Tongue (tissue), 2 donors: ENCODE measurements around the gene NPC1. TPM values are rescaled to one million over a fixed set of nuclear protein-coding genes. Genes with fewer than 3 reads are reported as not detected.
"Not testable (repeated sequence)": the region's sequence is repeated elsewhere in the genome, so short reads cannot be mapped to it uniquely, and the experiment has no call there.

Experiments
- DNase-seq: peaks from one replicate; pipeline ENCODE4 v3.0.0-alpha.2; 2015
- total RNA-seq: library from RNA; depleted of rRNA; stranded (reverse); fragments of >200 nt; gene quantifications from one replicate; pipeline ENCODE4 v1.2.3, GENCODE V29; 2014

NPC1 gene
- total RNA-seq, 1 donor from 2014 or later = 30.4 TPM

DNA sequence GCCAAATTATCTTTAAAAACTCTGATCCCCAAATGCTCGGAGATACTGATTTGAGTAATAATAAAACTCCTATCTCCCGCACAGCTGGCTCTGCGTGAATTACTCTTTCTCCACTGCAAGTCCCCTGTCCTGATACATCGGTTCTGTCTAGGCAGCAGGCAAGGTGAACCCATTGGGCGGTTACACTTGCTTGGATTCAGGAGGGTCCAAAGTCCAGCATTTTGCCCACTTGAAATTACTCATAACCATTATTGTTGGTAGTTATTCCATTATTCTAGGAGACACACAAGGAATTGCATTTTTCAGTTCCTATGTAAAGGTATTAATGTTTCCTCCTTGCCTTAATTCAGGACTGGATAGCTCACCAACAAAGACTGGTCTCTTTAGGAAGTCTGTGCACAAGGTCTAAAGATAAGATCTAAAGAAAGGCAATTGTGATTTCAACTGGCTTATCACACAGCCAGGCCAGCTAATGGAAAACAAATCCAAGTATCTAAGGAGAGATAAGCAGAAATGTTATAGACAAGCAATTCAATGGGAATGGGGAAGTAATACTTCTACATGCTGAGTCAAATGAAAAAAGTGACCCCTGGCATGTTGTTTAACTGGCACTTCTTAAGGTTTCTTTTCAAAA, 23.2 kb upstream of the NPC1 start:
- no peak for DNase-seq

DNA sequence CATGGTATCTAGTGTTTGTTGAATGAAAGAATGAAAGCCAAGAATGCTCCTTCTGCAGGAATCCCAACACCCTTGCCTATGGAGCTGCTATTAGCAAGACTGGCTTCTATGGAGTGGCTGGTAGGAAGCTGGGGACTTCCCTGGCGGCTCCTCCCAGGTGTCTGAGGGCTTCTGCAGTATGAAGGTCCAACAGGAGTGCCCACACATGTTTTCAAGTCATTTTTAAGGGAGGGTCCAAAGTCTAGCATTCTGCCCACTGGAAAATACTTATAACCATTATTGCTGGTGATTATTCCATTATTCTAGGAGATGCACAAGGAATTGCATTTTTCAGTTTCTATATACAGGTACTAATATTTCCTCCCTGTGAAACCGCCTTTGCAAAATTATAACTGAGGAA, 21.9 kb upstream of the NPC1 start:
- no peak for DNase-seq

DNA sequence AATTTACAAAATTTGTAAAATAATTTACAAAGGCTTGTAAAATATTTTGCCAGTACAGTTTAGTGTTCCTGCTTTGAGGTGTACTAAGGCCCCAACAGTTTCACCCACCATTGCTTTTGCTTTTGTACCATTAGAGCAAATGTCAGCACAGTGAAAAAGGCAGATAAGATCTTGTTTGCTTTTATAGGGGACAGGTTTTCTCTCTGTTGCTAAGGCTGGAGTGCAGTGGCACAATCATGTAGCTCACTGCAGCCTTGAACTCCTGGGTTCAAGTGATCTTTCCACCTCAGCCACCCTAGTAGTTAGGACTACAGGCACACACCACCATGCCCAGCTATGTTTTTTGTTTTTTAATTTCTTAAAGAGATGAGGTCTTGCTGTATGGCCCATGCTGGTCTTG, 19.6 kb upstream of the NPC1 start:
- no peak for DNase-seq

DNA sequence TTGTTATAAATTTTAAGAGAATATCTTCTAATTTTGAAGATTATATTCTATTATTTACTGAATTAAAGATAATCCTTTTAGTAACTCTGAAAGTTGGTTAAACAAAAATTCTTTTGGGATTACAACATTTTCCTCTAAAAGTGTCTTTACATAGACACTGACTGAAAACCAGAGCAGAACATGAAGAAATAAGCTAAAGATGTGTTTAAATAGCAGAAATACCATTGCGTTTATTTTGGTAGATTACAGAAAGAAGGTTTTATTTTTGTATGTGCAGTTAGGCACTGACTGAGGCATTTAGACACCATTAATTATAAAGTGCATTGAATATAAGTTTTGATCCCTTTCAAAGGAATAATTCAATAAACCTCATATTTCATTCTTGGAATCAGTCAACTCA, 13.5 kb upstream of the NPC1 start:
- no peak for DNase-seq

DNA sequence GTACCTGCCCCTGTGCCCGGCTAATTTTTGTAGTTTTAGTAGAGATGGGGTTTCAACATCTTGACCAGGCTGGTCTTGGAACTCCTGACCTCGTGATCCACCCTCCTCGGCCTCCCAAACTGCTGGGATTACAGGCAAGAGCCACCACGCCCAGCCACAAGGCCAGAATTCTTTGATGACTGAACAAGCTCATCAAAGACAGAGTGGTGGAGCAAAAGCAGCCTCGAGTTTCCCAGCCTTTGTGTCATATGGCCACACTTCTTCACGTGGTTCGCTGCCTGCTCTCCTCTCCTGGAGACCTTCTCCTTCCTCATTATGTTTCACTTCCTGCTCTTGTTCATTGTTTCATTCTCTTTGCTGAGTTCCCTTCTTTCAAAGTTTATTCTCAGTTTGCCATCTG, 9.9 kb upstream of the NPC1 start:
- no peak for DNase-seq

DNA sequence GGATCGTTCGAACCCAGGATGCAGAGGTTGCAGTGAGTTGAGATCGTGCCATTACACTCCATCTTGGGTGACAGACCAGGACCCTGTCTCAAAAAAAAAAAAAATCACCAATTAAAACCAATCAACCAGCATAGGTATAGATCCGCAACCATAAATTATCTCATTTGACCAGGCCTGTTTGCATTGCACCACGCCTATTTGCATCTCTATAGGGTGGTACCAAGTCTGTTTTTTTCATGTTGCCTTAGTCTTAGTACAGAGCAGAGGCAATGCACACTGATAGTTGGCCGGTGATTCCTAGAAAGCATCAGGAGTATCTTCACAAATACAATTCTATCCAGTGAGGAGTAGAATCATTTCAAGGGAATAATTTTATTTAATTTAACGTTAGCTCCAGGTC, 9.3 kb upstream of the NPC1 start:
- DNase-seq = no peak

DNA sequence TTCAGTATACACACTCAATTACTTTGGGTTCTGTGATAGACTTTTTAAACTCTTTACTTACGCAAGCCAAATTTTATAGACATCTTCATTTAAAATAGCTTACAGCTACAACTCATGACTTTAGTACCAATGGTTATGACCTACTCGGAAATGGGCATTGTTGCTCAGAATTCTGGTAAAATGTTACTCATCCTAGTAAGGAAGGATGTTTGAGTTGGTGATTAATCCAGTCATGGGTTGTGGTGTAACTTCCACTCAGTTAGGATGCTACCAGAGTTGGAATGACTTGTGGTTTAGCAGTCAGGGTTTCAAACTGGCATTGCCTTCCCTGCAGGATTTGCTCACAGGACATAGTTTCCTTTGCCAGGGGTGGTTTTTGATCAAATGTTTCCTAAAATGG, 7.4 kb upstream of the NPC1 start:
- no peak for DNase-seq

DNA sequence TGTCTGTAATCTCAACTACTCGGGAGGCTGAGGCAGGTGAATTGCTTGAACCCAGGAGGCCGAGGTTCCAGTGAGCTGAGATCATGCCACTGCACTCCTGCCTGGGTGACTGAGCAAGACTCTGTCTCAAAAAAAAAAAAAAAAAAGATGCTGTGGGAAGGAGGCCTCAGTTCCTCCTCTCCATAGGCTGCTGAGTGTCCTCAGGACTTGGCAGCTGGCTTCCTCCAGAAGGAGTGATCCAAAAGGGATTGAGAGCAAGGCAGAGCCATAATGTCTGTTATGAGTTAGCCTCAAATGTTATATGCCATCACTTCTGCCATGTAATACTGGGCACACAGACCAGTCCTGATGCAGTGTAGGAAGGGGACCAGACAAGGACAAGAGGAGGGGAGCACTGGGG, 6.6 kb upstream of the NPC1 start:
- no peak for DNase-seq

DNA sequence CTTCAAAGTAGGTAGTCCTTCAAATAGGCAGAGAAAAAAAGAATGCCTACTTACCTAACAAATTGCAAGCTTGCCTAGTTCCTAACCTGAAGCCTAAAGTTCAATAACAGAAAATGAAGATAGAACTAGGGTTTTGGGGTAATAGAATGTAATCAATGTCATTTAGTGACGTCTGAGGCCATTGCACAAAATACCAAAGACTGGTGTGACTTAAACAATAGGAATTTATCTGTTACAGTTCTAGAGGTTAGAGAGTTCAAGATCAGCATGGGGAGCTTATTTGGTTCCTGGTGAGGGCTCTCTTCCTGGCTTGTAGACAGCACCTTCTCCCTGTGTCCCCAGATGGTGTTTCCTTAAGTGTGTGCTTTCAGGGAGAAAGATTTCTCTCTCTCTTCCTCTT, 4.7 kb upstream of the NPC1 start:
- DNase-seq = no peak

DNA sequence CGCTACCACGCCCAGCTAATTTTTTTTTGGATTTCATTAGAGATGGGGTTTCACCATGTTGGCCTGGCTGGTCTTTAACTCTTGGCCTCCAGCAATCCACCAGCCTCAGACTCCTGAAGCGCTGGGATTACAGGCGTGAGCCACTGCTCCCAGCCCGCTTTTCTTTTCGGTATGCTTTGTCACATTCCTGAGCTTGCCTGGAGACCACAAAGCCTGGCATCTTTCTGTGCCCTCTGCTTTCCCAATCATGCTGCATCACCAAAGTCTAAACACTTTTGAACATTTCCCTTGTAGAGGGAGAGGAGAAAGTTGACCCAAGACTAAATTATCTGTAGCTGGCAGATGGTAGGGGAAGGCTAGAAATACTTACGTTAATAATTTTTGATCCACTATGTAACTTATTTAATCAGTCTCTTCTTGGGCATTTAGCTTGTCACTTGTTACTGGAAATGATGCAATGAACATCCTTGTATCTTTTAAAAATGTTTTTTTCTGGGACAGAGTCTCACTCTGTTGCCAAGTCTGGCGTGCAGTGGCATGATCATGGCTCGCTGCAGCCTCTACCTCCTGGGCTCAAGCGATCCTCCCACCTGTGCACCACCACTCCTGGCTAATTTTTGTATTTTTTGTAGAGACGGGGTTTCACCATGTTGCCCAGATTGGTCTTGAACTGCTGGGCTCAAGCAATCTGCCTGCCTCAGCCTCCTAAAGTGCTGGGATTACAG, 2.7 kb upstream of the NPC1 start:
- no peak for DNase-seq

DNA sequence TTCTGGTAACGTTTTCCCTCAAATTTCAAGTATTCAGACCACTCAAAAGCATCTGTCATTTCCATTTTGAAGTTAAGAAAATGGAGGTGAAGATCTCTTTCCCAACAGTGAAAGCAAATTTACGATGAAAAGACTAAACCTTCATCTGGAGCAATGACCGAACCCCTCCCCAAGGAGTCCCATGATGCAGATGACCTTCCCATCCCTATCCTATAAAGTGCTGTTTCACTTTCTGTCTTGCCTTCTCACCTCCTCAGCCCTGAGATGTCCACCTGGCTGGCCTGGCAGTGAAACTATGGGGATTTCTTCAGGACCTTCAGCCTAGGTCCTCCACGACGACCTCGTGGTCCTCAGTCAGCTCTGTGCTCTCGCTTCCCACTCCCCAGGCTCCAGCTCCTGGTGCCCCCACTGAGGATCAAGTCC, 925 bp upstream of the NPC1 start:
- DNase-seq = no peak

DNA sequence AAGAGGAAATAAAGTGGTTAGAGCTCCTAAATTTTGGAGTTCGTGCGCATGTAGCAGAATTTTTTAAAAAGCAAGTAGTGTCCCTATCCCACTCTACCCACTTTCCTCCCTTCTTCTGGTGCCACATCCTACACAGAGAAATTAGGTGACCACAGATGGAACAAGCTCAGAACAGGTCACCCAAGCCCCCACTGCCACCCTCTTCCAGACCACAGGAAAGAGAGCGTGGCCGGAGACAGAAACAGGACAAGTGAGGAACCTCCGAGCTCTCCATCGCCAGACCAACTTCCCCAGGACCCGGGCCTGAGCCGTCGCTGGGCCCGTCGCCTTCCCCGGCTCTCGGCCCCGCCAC, 433 bp downstream of the NPC1 start:
- DNase-seq = no peak

DNA sequence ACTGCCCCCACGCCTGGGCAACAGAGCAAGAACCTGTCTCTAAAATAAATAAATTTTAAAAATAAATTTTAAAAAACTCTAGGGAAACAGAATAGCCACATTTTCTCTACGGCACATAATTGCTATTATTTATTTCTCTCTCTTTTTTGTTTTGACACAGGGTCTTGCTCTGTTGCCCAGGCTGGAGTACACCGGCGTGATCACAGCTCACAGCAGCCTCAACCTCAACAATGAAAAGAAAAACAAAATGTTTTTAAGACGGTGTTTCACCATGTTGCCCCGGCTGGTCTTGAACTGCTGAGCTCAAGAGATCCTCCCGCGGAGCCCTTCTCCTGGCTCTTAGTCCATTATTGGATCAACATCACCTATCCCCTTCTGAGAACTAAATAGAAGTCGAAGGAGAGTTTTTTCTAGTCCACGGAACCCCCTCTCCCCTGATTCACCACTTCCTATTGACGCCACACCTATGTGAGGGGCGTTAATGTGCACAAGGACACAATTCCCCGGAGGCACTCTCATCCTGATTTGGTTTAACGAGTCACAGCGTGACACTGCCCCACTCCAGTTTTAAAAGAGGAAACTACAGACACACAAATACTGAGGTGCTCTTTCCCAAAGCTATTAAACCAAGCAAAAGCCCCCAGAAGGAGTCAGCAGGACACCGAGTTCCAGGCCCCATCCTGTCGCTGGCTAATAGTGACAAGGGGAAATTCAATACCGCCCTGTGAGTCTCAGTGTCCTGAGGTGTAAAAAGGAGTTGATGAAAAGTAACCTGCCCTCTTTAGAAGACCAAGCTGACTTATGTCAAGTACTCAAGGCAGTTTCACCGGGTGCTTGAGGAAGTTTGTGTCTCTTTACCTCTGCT, 1.1 kb downstream of the NPC1 start:
- DNase-seq = peak; percentile 35

DNA sequence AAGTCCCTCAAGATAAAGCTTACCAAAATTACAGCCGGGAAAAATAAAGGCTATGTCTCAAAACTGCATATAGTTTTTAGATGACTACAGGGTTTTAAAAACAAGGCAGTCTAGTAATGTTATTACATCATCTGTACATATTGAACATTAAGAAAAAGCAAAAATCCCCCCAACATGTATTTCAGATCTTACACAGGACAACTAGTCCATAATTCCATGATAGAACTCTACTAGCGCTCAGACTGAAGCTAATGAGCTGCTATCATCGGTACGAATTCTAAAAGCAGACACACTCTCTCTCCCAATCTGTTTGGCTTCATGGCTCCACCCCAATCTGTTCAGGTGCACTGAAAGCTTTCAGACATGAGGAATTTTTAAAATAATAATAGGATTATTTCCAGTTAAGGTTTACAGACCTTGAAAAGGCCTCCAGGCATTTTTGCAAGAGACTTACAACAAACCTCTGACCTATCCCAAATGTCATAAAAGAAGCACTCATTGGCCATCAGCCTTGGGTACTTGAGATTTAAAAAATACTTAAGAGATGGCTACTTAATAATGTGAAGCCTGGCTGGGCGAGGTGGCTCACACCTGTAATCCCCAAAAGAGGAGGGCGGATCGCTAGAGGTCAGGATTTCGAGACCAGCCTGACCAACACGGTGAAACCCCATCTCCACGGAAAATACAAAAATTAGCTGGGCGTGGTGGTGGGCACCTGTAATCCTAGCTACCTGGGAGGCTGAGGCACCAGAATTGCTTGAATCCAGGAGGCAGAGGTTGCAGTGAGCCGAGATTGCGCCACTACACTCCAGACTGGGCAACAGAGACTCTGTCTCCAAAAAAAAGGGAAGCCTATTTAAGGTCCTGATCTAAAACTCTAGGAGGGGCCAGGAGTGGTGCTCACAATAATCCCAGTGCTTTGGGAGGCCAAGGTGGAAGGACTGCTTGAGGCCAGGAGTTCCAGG, 2.0 kb downstream of the NPC1 start:
- DNase-seq = no peak

DNA sequence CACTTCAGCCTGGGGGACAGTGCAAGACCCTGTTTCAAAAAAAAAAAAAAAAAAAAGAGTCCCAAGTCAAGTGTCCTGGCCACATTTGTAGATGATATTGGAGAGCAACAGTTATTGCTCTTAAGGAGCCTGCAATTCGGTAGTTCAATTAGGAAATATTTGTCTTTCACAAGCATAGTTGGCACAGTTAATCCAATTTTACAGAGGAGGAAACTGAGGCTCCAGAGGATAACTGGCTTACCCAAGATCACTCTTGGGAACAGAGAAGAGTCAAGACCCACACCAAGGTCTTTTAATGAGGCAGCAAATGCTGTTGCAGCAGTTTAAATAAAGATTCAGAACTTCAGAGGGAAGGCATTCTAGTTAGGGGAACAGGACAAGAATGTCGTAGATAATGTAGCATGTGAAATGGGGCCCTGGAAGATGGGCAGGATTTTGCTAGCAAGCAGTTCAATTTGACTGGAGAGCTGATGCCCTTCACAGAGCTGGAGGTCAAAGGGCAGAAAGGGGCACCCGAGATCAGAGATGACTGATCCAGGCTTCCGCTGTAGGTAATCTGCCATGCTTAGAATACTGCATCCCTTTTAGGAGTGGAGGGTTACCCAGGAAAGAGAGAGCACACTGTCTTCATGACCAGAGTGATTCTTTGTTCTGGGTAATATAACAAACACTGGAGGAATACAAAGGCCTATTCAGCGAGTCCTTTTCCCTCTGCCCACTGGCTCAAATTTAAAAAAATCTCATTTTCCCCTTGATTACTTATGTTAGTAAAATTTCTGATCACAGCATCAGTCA, 3.0 kb downstream of the NPC1 start:
- DNase-seq = no peak

DNA sequence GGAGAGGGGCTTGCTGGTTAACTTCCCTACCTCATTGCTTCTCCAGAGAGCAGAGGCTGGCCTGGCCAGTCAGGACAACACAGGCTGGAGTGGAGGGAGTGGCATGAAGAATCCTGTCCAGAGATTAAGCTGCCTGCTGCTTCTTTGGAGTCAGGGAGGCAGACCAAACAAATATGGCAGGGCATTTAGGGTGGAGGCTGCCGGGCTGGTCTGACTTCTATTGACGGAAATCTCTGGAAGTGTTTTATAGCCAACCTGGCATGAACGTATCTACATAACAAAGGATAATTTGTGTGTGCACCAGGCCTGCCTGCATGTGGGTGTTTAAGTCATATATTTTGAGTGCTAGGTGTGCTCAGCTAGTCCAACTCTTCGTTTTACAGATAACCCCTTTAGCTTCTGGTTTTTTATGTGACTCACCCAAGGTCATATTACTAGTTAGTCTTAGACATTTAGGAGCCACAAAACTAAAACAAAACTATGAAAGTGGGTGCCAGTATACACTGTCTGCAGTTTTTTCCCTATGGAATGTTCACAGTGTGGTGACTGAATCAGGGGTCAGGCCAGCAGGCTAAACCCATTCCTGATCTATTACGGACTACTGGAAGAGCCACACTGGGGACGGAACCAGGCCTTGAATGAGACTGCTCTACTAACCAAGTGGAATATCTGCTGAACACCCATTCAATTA, 5.5 kb downstream of the NPC1 start:
- no peak for DNase-seq

DNA sequence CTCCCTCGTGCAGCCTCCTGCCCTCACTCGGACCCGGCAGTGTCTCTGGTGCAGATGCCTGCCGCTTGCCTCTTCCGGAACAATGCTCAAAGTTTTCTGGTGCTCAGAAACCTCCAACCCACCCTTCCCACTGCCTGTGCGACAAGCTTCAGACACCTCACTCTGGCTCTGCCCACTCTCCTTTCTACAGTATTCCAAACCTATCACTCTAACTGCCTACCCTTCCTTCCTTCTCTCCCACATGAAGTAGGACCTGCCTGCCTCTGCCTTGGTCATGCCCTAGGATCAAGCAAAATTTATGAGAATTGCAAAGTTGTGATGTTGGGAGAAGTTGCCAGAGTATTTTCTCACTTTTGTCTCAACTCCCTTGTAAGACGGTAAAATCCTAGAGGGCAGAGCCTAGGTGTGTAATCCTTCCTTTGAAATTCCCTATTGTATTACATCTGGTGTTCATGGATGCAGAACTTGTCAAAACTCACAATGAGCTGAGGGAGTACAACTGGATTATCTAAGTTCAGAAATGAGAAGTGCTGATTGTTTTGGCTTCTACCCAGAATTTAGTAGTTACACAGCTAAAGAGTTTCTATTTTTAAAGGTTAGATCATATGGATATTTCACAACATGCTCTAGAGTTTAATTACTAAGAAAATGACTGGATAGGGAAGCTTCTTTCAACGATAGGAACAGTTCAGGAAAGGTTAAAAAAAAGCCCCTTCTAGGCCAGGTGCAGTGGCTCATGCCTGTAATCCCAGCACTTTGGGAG, 7.2 kb downstream of the NPC1 start:
- DNase-seq = peak; percentile 50

DNA sequence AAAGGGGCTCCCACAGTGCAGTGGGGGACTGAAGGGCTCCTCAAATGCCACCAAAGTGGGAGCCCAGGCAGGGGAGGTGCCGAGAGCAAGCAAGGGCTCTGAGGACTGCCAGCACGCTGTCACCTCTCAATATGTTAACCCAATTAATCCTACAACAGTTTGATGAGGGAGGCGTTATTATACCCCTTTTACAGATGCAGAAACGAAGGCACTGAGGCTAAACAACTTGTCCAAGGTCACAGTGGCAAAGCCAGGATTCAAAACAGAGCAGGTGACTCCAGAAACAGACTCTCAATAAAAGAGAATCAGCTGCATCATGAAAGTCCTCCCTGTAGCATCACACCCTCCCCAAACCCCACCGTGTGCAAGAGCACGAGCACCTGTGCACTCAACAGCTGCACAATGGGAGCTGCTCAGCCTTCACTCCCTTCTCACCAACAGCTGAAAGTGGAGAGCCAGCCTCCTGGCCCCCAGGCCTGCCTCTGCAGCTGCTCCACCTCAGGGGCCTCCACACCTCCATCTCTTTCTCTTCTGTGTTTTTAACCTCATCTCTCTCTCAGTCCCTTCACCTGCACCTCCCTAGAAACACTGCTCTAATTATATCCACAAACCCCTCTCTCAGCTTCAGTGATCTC, 8.1 kb downstream of the NPC1 start:
- peak; percentile 63 for DNase-seq

DNA sequence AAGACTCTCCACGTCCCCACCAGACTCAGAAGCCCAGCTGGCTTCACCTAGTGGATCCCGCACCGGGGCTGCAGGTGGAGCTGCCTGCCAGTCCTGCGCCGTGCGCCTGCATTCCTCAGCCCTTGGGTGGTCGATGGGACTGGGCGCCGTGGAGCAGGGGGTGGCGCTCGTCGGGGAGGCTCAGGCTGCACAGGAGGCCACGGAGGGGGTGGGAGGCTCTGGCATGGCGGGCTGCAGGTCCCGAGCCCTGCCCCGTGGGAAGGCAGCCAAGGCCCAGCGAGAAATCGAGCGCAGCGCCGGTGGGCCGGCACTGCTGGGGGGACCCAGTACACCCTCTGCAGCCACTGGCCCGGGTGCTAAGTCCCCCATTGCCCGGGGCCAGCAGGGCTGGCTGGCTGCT, 8.8 kb downstream of the NPC1 start:
- DNase-seq = not testable (repeated sequence)

DNA sequence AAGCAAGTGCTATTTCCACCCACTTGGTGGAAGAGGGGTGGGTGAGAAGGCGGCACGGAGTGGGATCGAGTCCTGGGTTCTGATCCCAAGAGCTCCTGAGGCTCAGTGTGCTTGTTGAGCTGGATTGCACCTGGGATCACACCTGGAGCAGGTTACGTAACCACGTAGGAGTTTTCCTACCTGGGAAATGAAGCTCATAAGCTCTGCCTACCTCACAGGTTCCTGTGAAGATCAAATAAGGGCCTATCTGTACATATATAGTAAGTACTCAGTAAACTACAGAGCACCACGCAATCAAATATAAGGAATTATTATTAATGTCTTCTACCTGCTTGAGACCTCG, 11.0 kb downstream of the NPC1 start:
- DNase-seq = no peak
